ENCODE results near the gene TAAR6. TPM values are rescaled to one million over a fixed set of nuclear protein-coding genes. Genes with fewer than 3 reads are reported as not detected.

Gene TAAR6
- polyA plus RNA-seq, 1 of the 3 experiments (the other 2 are of a cell fraction) = not detected

- no peaks in the 10 kb centered on the region for H4K20me1 ChIP-seq (ENCODE audit: insufficient read depth)
- WGBS (ENCODE audit: low lambda C conversion rate) = 25% methylated on average over 6 of the region's 6 CpGs
- no peak overlapping the region for H3K27ac ChIP-seq (ENCODE audit: low read depth in 2 of 2, low read length in 1 of 2)
- no peaks in the 10 kb centered on the region for H3K79me2 ChIP-seq (ENCODE audit: insufficient read depth)
- no peaks in the 10 kb centered on the region for H3K9me3 ChIP-seq
- H2AFZ ChIP-seq (ENCODE audit: low read depth) = no peak overlapping the region
- H3K36me3 ChIP-seq (replicated peaks in 1 of 2; ENCODE audit: control insufficient read depth in 1 of 2, insufficient read depth in 2 of 2, low read length in 1 of 2) = no peaks in the 10 kb centered on the region
- H3K9me2 ChIP-seq = no peaks in the 10 kb centered on the region
- no peak overlapping the region for H3K9ac ChIP-seq
- no peaks in the 10 kb centered on the region; the same call in 1 of the 2 replicates for H3K27me3 ChIP-seq (ENCODE audit: insufficient read depth)
- no peak for DNase-seq
- TF ChIP-seq EZH2phosphoT487 (IDR thresholded peaks at IDR 0.05; ENCODE audit: borderline replicate concordance, low read depth) (no peak), YY1 (IDR thresholded peaks at IDR 0.05; ENCODE audit: low read depth) (no peak), EP300 (IDR thresholded peaks at IDR 0.05; ENCODE audit: borderline replicate concordance in 1 of 2, low read depth in 1 of 2, low read length in 1 of 2) (no peak), USF2 (IDR thresholded peaks at IDR 0.05; ENCODE audit: borderline replicate concordance, low read depth, low read length) (no peak), NRF1 (IDR thresholded peaks at IDR 0.05; ENCODE audit: low read depth, low read length) (no peak), TAF1 (IDR thresholded peaks at IDR 0.05; ENCODE audit: borderline replicate concordance, low read depth, low read length) (no peak), RXRA (IDR thresholded peaks at IDR 0.05; ENCODE audit: borderline replicate concordance, low read depth) (no peak), GATA2 (CRISPR knock-in tag; IDR thresholded peaks at IDR 0.05) (no peak), FOSL2 (IDR thresholded peaks at IDR 0.05; ENCODE audit: borderline replicate concordance, low read depth) (no peak), RAD21 (IDR thresholded peaks at IDR 0.05; ENCODE audit: low read length) (no peak), RCOR1 (IDR thresholded peaks at IDR 0.05; ENCODE audit: low read length) (no peak), JUND (IDR thresholded peaks at IDR 0.05) (no peak), IRF3 (IDR thresholded peaks at IDR 0.05; ENCODE audit: low read depth, low read length) (no peak), SMC3 (IDR thresholded peaks at IDR 0.05; ENCODE audit: low read depth, low read length) (no peak), CHD2 (IDR thresholded peaks at IDR 0.05; ENCODE audit: low read length, partially characterized antibody) (no peak), MXI1 (IDR thresholded peaks at IDR 0.05; ENCODE audit: low read depth, low read length) (no peak), MEF2A (IDR thresholded peaks at IDR 0.05; ENCODE audit: borderline replicate concordance, low read depth) (no peak)
- TF ChIP-seq, protein P1, sequence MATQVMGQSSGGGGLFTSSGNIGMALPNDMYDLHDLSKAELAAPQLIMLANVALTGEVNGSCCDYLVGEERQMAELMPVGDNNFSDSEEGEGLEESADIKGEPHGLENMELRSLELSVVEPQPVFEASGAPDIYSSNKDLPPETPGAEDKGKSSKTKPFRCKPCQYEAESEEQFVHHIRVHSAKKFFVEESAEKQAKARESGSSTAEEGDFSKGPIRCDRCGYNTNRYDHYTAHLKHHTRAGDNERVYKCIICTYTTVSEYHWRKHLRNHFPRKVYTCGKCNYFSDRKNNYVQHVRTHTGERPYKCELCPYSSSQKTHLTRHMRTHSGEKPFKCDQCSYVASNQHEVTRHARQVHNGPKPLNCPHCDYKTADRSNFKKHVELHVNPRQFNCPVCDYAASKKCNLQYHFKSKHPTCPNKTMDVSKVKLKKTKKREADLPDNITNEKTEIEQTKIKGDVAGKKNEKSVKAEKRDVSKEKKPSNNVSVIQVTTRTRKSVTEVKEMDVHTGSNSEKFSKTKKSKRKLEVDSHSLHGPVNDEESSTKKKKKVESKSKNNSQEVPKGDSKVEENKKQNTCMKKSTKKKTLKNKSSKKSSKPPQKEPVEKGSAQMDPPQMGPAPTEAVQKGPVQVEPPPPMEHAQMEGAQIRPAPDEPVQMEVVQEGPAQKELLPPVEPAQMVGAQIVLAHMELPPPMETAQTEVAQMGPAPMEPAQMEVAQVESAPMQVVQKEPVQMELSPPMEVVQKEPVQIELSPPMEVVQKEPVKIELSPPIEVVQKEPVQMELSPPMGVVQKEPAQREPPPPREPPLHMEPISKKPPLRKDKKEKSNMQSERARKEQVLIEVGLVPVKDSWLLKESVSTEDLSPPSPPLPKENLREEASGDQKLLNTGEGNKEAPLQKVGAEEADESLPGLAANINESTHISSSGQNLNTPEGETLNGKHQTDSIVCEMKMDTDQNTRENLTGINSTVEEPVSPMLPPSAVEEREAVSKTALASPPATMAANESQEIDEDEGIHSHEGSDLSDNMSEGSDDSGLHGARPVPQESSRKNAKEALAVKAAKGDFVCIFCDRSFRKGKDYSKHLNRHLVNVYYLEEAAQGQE (IDR thresholded peaks at IDR 0.05; ENCODE audit: low read depth, low read length) = no peak
- TF ChIP-seq, protein P2, sequence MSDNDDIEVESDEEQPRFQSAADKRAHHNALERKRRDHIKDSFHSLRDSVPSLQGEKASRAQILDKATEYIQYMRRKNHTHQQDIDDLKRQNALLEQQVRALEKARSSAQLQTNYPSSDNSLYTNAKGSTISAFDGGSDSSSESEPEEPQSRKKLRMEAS (IDR thresholded peaks at IDR 0.05; ENCODE audit: low read depth) = no peak
- TF ChIP-seq, protein P3, sequence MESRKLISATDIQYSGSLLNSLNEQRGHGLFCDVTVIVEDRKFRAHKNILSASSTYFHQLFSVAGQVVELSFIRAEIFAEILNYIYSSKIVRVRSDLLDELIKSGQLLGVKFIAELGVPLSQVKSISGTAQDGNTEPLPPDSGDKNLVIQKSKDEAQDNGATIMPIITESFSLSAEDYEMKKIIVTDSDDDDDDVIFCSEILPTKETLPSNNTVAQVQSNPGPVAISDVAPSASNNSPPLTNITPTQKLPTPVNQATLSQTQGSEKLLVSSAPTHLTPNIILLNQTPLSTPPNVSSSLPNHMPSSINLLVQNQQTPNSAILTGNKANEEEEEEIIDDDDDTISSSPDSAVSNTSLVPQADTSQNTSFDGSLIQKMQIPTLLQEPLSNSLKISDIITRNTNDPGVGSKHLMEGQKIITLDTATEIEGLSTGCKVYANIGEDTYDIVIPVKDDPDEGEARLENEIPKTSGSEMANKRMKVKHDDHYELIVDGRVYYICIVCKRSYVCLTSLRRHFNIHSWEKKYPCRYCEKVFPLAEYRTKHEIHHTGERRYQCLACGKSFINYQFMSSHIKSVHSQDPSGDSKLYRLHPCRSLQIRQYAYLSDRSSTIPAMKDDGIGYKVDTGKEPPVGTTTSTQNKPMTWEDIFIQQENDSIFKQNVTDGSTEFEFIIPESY (IDR thresholded peaks at IDR 0.05; ENCODE audit: borderline replicate concordance, low read depth) = no peak
- ChIA-PET CTCF (interaction anchor here (0.7 kb wide), 1 partner anchor 316 kb away, joined by 3 read pairs; no protein-coding TSS in a partner anchor), POLR2A (no interaction called here)
- no peak overlapping the region for H3K4me3 ChIP-seq (ENCODE audit: low read depth in 2 of 2, low read length in 1 of 2)
- no peak overlapping the region for H3K4me2 ChIP-seq
- H3K4me1 ChIP-seq (ENCODE audit: control insufficient read depth in 1 of 2, insufficient read depth in 2 of 2, low read depth in 1 of 2, low read length in 1 of 2) = no peaks in the 10 kb centered on the region
- no peaks in the 10 kb centered on the region for H3F3A ChIP-seq (replicated peaks; ENCODE audit: insufficient read depth)
Measured at GRCh38 chr6:132596201-132596600, 26.1 kb downstream of the TAAR6 start.

Data from SK-N-SH (cell line).